Right lobe of liver (tissue), 4 donors: ENCODE measurements around the gene SLC19A2.

Experiments
- POLR2A ChIP-seq: fragments of 450-650 bp; IDR thresholded peaks from one replicate; pipeline ENCODE4 v1.6.1; 2017; ENCODE audit warnings: antibody characterized with exemption, mild to moderate bottlenecking
- TF ChIP-seq, protein P1 (sequence below), 4 donors: fragments of 200-600 bp in 3 of 4; fragments of 450-650 bp in 1 of 4; IDR thresholded peaks; one replicate each; pipeline versions ENCODE4 v1.5.1 to v1.8.0; 2016 to 2022; ENCODE audit warnings: antibody characterized with exemption in 4 of 4, mild to moderate bottlenecking in 2 of 4
- donor health status: DM: no; HTN: no; CAD: no.
- donor health status: DM: no; HTN: no; CAD: no.
- donor health status: DM: no; HTN: yes; CAD: no.

DNA sequence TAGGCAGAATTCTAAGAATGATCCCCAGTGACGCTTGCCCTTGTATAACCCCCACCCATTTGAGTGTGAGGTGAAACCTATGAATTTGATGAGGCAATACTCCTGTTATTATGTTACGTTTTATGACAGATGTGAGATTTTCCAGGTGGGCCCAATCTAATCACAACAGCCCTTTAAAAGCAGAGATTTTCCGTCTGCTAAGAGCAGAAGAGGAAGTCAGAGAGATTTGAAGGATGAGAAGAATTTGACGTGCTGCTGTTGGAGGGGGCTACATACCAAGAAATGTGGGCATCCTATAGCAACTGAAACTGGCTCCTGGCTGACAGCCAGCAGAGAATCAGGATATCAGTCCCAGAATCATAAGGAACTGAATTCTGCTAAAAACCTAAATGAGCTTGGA is 2.4 kb upstream of the SLC19A2 start:
- TF ChIP-seq, protein P1, sequence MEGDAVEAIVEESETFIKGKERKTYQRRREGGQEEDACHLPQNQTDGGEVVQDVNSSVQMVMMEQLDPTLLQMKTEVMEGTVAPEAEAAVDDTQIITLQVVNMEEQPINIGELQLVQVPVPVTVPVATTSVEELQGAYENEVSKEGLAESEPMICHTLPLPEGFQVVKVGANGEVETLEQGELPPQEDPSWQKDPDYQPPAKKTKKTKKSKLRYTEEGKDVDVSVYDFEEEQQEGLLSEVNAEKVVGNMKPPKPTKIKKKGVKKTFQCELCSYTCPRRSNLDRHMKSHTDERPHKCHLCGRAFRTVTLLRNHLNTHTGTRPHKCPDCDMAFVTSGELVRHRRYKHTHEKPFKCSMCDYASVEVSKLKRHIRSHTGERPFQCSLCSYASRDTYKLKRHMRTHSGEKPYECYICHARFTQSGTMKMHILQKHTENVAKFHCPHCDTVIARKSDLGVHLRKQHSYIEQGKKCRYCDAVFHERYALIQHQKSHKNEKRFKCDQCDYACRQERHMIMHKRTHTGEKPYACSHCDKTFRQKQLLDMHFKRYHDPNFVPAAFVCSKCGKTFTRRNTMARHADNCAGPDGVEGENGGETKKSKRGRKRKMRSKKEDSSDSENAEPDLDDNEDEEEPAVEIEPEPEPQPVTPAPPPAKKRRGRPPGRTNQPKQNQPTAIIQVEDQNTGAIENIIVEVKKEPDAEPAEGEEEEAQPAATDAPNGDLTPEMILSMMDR (IDR thresholded peaks at IDR 0.05): no peak
- no peak for TF ChIP-seq POLR2A
